Neural cell (in vitro differentiated cells): ENCODE data around the gene PRSS27. TPM values are rescaled to one million over a fixed set of nuclear protein-coding genes. Genes with fewer than 3 reads are reported as not detected.
A peak's percentile ranks its signal among the peaks of the same experiment; 100 is the strongest.

ENCODE experiments used
- H2AFZ ChIP-seq: fragments of 200-600, 300-800 bp; sonication (generic), shearing (Covaris generic); 2 replicates; pipeline ENCODE4 v1.6.0; 2014; ENCODE audit warnings: low read depth, mild to moderate bottlenecking, antibody characterized with exemption, low read length, moderate library complexity
- H3F3A ChIP-seq: fragments of 200-600 bp; shearing (Covaris generic); 2 replicates; pipeline ENCODE4 v1.6.1; 2016; ENCODE audit warnings: mild to moderate bottlenecking, moderate library complexity, mixed read lengths, antibody characterized with exemption, low read length; ENCODE audit not compliant: insufficient read depth, poor library complexity, severe bottlenecking
- H3K27ac ChIP-seq: fragments of 200-600, 300-800 bp; sonication (generic), shearing (Covaris generic); 2 replicates; pipeline ENCODE4 v1.5.1; 2014; ENCODE audit warnings: mild to moderate bottlenecking, low read length, moderate library complexity
- H3K27me3 ChIP-seq: fragments of 300-800, 200-600 bp; sonication (generic), shearing (Covaris generic); 2 replicates; pipeline ENCODE4 v1.6.0; 2014; ENCODE audit warnings: mild to moderate bottlenecking, low read depth, low read length, moderate library complexity; ENCODE audit not compliant: insufficient read depth
- H3K36me3 ChIP-seq: fragments of 300-800, 200-600 bp; sonication (generic), shearing (Covaris generic); 2 replicates; pipeline ENCODE4 v1.5.1; 2014; ENCODE audit warnings: mild to moderate bottlenecking, antibody characterized with exemption, low read length, moderate library complexity; ENCODE audit not compliant: insufficient read depth
- H3K4me2 ChIP-seq: fragments of 300-800, 200-600 bp; sonication (generic), shearing (Covaris generic); 2 replicates; pipeline ENCODE4 v1.6.0; 2014; ENCODE audit warnings: mild to moderate bottlenecking, low read length
- H3K4me3 ChIP-seq: fragments of 300-800, 200-600 bp; sonication (generic), shearing (Covaris generic); 2 replicates; pipeline ENCODE4 v1.5.1; 2014; ENCODE audit warnings: mild to moderate bottlenecking, low read length, moderate library complexity
- H3K79me2 ChIP-seq: fragments of 200-600 bp; shearing (Covaris generic); replicated peaks from 2 replicates; pipeline ENCODE4 v1.6.0; 2014; ENCODE audit warnings: mild to moderate bottlenecking, low read length, moderate library complexity; ENCODE audit not compliant: insufficient read depth
- H3K9ac ChIP-seq: fragments of 300-800, 200-600 bp; sonication (generic), shearing (Covaris generic); 2 replicates; pipeline ENCODE4 v1.6.1; 2016; ENCODE audit warnings: mild to moderate bottlenecking, low read length, mixed read lengths
- H3K9me2 ChIP-seq: fragments of 200-600 bp; shearing (Covaris generic); 2 replicates; pipeline ENCODE4 v1.6.1; 2016; ENCODE audit warnings: mild to moderate bottlenecking, low read length, mixed read lengths; ENCODE audit not compliant: insufficient read depth
- H3K9me3 ChIP-seq: fragments of 200-600, 300-800 bp; sonication (generic), shearing (Covaris generic); 2 replicates; pipeline ENCODE4 v1.6.1; 2016; ENCODE audit warnings: mild to moderate bottlenecking, mixed run types, low read length, moderate library complexity, mixed read lengths
- H4K20me1 ChIP-seq: fragments of 200-600 bp; shearing (Covaris generic); 2 replicates; pipeline ENCODE4 v1.6.1; 2016; ENCODE audit warnings: mild to moderate bottlenecking, mixed run types; ENCODE audit not compliant: insufficient read depth
- EP300 ChIP-seq: fragments of 450-650 bp; conservative IDR thresholded peaks from 2 replicates; pipeline ENCODE4 v1.6.1; 2014; ENCODE audit warnings: antibody characterized with exemption, mild to moderate bottlenecking, moderate library complexity; ENCODE audit not compliant: poor library complexity, severe bottlenecking
- EZH2 ChIP-seq: fragments of 200-600, 300-800 bp; shearing (Covaris generic), sonication (generic); IDR thresholded peaks from 2 replicates; pipeline ENCODE4 v1.6.1; 2014; ENCODE audit warnings: antibody characterized with exemption, low read length, borderline replicate concordance, mild to moderate bottlenecking; ENCODE audit not compliant: insufficient read depth, poor library complexity, severe bottlenecking
- MXI1 ChIP-seq: fragments of 450-650 bp; conservative IDR thresholded peaks from 2 replicates; pipeline ENCODE4 v1.6.1; 2014; ENCODE audit warnings: antibody characterized with exemption, mild to moderate bottlenecking; ENCODE audit not compliant: poor library complexity, severe bottlenecking
- POLR2AphosphoS5 ChIP-seq: IDR thresholded peaks from 2 replicates; pipeline ENCODE4 v1.6.1; 2012
- RAD21 ChIP-seq: fragments of 450-650 bp; conservative IDR thresholded peaks from 2 replicates; pipeline ENCODE4 v1.6.1; 2014; ENCODE audit warnings: antibody characterized with exemption, mild to moderate bottlenecking, moderate library complexity
- SMC3 ChIP-seq: fragments of 450-650 bp; conservative IDR thresholded peaks from 2 replicates; pipeline ENCODE4 v1.6.1; 2014; ENCODE audit warnings: antibody characterized with exemption, mild to moderate bottlenecking, moderate library complexity; ENCODE audit not compliant: poor library complexity
- TAF1 ChIP-seq: IDR thresholded peaks from 2 replicates; pipeline ENCODE4 v1.6.1; 2012; ENCODE audit warnings: low read depth
- polyA minus RNA-seq: library from RNA; depleted of rRNA, polyadenylated mRNA; stranded (reverse); fragments of >200 nt; gene quantifications from 2 replicates; pipeline ENCODE4 v1.2.3, GENCODE V29; 2014
- polyA plus RNA-seq: library from polyadenylated mRNA; depleted of rRNA; stranded (reverse); fragments of >200 nt; gene quantifications from 2 replicates; pipeline ENCODE4 v1.2.3, GENCODE V29; 2014
- TF ChIP-seq, protein P1 (sequence below): IDR thresholded peaks from 2 replicates; pipeline ENCODE4 v1.6.1; 2012; ENCODE audit warnings: borderline replicate concordance
- TF ChIP-seq, protein P2 (sequence below): fragments of 450-650 bp; IDR thresholded peaks from 2 replicates; pipeline ENCODE4 v1.5.1; 2014; ENCODE audit warnings: antibody characterized with exemption, mild to moderate bottlenecking, moderate library complexity; ENCODE audit not compliant: poor library complexity, severe bottlenecking

The PRSS27 gene
- 3.0 and 5.9 TPM in 2 replicates for polyA plus RNA-seq
- polyA minus RNA-seq: 3.4 and 4.9 TPM in 2 replicates

DNA sequence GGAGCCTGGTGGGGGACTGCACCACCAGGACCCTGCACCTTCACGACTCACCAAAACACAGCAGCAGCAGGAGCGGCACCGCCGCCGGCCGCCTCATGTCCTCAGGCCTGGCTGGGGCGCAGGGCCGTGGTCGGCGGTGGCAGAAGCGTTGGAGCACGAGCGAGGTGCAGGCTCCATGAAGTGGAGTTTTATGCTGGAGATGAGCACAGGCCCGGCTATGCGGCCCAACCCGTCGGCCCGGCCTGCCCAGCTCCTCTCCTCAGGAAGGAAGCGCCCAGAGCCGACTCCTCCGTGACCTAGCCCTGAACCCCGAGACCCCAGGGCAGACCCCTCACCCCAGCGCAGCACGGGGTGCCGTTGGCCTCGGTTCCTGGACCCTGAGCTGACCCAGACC lies at the start of gene PRSS27:
PRSS27 (minus strand) TSS at position 161 of the 394 bp plus-strand sequence; CDS start at position 97, 64 bp downstream.
- TF ChIP-seq POLR2AphosphoS5: no peak
- TF ChIP-seq, protein P1, sequence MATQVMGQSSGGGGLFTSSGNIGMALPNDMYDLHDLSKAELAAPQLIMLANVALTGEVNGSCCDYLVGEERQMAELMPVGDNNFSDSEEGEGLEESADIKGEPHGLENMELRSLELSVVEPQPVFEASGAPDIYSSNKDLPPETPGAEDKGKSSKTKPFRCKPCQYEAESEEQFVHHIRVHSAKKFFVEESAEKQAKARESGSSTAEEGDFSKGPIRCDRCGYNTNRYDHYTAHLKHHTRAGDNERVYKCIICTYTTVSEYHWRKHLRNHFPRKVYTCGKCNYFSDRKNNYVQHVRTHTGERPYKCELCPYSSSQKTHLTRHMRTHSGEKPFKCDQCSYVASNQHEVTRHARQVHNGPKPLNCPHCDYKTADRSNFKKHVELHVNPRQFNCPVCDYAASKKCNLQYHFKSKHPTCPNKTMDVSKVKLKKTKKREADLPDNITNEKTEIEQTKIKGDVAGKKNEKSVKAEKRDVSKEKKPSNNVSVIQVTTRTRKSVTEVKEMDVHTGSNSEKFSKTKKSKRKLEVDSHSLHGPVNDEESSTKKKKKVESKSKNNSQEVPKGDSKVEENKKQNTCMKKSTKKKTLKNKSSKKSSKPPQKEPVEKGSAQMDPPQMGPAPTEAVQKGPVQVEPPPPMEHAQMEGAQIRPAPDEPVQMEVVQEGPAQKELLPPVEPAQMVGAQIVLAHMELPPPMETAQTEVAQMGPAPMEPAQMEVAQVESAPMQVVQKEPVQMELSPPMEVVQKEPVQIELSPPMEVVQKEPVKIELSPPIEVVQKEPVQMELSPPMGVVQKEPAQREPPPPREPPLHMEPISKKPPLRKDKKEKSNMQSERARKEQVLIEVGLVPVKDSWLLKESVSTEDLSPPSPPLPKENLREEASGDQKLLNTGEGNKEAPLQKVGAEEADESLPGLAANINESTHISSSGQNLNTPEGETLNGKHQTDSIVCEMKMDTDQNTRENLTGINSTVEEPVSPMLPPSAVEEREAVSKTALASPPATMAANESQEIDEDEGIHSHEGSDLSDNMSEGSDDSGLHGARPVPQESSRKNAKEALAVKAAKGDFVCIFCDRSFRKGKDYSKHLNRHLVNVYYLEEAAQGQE: no peak
- TF ChIP-seq, protein P2, sequence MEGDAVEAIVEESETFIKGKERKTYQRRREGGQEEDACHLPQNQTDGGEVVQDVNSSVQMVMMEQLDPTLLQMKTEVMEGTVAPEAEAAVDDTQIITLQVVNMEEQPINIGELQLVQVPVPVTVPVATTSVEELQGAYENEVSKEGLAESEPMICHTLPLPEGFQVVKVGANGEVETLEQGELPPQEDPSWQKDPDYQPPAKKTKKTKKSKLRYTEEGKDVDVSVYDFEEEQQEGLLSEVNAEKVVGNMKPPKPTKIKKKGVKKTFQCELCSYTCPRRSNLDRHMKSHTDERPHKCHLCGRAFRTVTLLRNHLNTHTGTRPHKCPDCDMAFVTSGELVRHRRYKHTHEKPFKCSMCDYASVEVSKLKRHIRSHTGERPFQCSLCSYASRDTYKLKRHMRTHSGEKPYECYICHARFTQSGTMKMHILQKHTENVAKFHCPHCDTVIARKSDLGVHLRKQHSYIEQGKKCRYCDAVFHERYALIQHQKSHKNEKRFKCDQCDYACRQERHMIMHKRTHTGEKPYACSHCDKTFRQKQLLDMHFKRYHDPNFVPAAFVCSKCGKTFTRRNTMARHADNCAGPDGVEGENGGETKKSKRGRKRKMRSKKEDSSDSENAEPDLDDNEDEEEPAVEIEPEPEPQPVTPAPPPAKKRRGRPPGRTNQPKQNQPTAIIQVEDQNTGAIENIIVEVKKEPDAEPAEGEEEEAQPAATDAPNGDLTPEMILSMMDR: no peak
- TF ChIP-seq SMC3: no peak
- no peak for TF ChIP-seq EZH2
- TF ChIP-seq TAF1: no peak
- no peak for TF ChIP-seq EP300
- TF ChIP-seq MXI1: no peak
- TF ChIP-seq RAD21: no peak
- Histone ChIP-seq H4K20me1 (no peaks in the 10 kb centered on the region), H3F3A (no peaks in the 10 kb centered on the region), H3K9ac (peak within 1 kb of the TSS; percentile 63), H3K79me2 (no peaks in the 10 kb centered on the region), H3K9me3 (no peaks in the 10 kb centered on the region), H3K4me3 (peak within 1 kb of the TSS; percentile 67), H3K4me2 (no peak within 1 kb of the TSS), H3K36me3 (no peaks in the 10 kb centered on the region), H2AFZ (peak within 1 kb of the TSS; percentile 51), H3K27ac (no peak within 1 kb of the TSS), H3K9me2 (no peaks in the 10 kb centered on the region), H3K27me3 (no peaks in the 10 kb centered on the region)

DNA sequence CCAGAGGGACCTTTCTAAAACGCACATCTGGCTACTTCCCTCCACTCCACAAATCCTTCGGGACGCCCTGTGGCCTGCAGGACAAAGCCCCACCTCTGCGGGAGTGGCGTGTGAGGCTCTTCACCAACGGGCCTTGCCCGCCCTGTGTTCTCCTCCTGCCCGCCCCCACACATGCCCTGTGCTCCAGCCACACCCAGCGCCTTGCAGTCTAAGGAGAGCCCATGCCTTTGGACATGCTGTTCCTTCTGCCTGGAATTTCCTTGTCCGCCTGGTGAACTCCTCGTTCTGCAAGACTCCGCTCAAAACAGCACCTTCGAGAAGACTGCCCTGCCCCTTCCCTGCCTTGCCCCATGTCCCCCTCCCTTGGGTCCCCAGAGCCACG lies 49.6 kb upstream of the PRSS27 start:
- H3K9ac ChIP-seq: no peak overlapping the region
- no peak overlapping the region for H3K27ac ChIP-seq

DNA sequence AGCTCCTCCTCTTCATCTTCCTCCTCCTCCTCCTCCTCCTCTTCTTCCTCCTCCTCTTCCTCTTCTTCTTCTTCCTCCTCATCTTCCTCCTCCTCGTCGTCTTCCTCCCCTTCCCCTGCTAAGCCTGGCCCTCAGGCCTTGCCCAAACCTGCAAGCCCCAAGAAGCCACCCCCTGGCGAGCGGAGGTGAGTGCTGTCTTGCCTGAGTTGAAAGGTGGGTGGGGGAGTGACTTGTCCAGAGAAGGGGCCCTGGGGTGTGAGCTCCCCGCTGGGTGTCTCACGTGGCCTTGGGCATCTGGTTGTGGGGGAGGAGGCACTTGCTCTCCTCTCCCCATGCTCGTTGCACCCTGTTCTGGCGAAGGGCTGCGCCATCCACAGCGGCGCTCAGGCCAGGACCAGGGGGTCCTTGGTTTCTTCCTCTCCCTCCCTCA lies 49.1 kb upstream of the PRSS27 start:
- Histone ChIP-seq H2AFZ (no peak overlapping the region), H3K36me3 (peaks cover 40% of the 10 kb centered on the region), H3K4me3 (no peak overlapping the region), H3K4me2 (no peak overlapping the region), H4K20me1 (no peaks in the 10 kb centered on the region), H3F3A (no peaks in the 10 kb centered on the region), H3K9me2 (no peaks in the 10 kb centered on the region), H3K9me3 (peaks cover 19% of the 10 kb centered on the region), H3K27ac (no peak overlapping the region), H3K27me3 (no peaks in the 10 kb centered on the region), H3K79me2 (peaks cover 13% of the 10 kb centered on the region), H3K9ac (no peak overlapping the region)
- no peak for TF ChIP-seq SMC3
- TF ChIP-seq EZH2: no peak
- TF ChIP-seq, protein P2: no peak
- TF ChIP-seq TAF1: no peak
- TF ChIP-seq, protein P1: no peak
- no peak for TF ChIP-seq RAD21
- no peak for TF ChIP-seq EP300
- no peak for TF ChIP-seq POLR2AphosphoS5
- no peak for TF ChIP-seq MXI1

More for the DNA sequence above, 49.6 kb upstream of the PRSS27 start:
- Histone ChIP-seq H3K27me3 (no peaks in the 10 kb centered on the region), H3F3A (no peaks in the 10 kb centered on the region), H3K79me2 (peaks cover 12% of the 10 kb centered on the region), H2AFZ (no peak overlapping the region), H3K36me3 (peaks cover 35% of the 10 kb centered on the region), H3K9me2 (no peaks in the 10 kb centered on the region), H3K4me3 (no peak overlapping the region), H4K20me1 (no peaks in the 10 kb centered on the region), H3K4me2 (no peak overlapping the region), H3K9me3 (peaks cover 17% of the 10 kb centered on the region)
- TF ChIP-seq SMC3: no peak
- TF ChIP-seq RAD21: no peak
